Measurements from ENCODE around the gene RPH3AL.

- no peak for TF ChIP-seq CTCF (conservative IDR thresholded peaks at IDR 0.05; ENCODE audit: low read depth, low read length)
- TF ChIP-seq EZH2 (IDR thresholded peaks at IDR 0.05; ENCODE audit: low read length, unreplicated experiment) = no peak
- no peak for TF ChIP-seq EZH2phosphoT487 (IDR thresholded peaks at IDR 0.05; ENCODE audit: borderline replicate concordance, low read length)
Measured at GRCh38 chr17:228951-229708, 123.5 kb downstream of the RPH3AL start.

All from PC-3 (cell line).